Measurements from ENCODE around the gene KPNA4. TPM values are rescaled to one million over a fixed set of nuclear protein-coding genes. Genes with fewer than 3 reads are reported as not detected.

Gene KPNA4
- total and polyA plus RNA-seq, 2 donors from 2014 or later = 11.7 to 37.9 TPM

- no peak overlapping the region for H3K4me3 ChIP-seq (ENCODE audit: low read length in 3 of 3)
- H3K9me3 ChIP-seq (ENCODE audit: control insufficient read depth in 2 of 3, insufficient read depth in 1 of 3, low read length in 3 of 3) = peaks cover 0 to 3% (median 0%) of the 10 kb centered on the region in 3 donors
- H3K4me1 ChIP-seq (ENCODE audit: control insufficient read depth in 2 of 3, insufficient read depth in 2 of 3, low read depth in 1 of 3, low read length in 3 of 3) = no peaks in the 10 kb centered on the region
- intact Hi-C loops (cut with DNase I) = no loop called here
- H3K27ac ChIP-seq (ENCODE audit: low read depth in 2 of 2, low read length in 2 of 2) = no peak overlapping the region
- H3K36me3 ChIP-seq (ENCODE audit: control insufficient read depth in 2 of 3, insufficient read depth in 3 of 3, low read length in 3 of 3) = no peaks in the 10 kb centered on the region
- DNase-seq = no peak
- no peak overlapping the region for H3K9ac ChIP-seq (ENCODE audit: low read length in 3 of 3)
- H3K27me3 ChIP-seq (ENCODE audit: control insufficient read depth, insufficient read depth, low read length) = no peaks in the 10 kb centered on the region
- no peak for FAIRE-seq
- TF ChIP-seq CTCF (IDR thresholded peaks at IDR 0.05; ENCODE audit: borderline replicate concordance, extremely low read depth, insufficient read depth) = no peak
Measured at GRCh38 chr3:160473978-160474377, 91.4 kb downstream of the KPNA4 start.

DNA sequence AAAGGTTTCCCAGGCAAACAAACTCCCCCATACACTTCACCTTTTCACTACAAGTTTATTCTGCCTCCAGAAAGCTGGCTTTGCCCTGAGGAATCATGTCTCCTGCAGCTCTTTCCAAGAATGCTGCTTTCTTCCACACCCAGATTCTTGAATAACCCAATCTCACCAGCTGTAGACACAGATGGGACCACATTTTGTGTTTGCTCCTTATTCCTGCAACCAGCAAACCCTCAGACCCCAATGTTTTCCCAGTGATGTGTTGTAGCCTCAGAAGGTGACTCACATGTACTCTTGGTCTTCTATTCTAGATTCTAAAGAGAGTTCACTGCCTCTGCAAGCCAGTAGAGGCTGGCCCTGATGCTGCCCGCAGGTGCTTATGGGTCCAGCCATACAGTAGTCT lies 92.2 kb downstream of the KPNA4 start:
- H3K27ac ChIP-seq (ENCODE audit: low read depth in 2 of 2, low read length in 2 of 2) = no peak overlapping the region
- no peak for DNase-seq
- FAIRE-seq = no peak

GRCh38 chr3:160472344-160472743 lies 93.0 kb downstream of the KPNA4 start:
- Histone ChIP-seq H3K9me3 (ENCODE audit: control insufficient read depth in 2 of 3, insufficient read depth in 1 of 3, low read length in 3 of 3) (peaks cover 0 to 3% (median 0%) of the 10 kb centered on the region in 3 donors), H3K9ac (ENCODE audit: low read length in 3 of 3) (no peak overlapping the region), H3K36me3 (ENCODE audit: control insufficient read depth in 2 of 3, insufficient read depth in 3 of 3, low read length in 3 of 3) (no peaks in the 10 kb centered on the region), H3K4me3 (ENCODE audit: low read length in 3 of 3) (no peak overlapping the region), H3K4me1 (ENCODE audit: control insufficient read depth in 2 of 3, insufficient read depth in 2 of 3, low read depth in 1 of 3, low read length in 3 of 3) (no peaks in the 10 kb centered on the region), H3K27ac (ENCODE audit: low read depth in 2 of 2, low read length in 2 of 2) (no peak overlapping the region), H3K27me3 (ENCODE audit: control insufficient read depth, insufficient read depth, low read length) (no peaks in the 10 kb centered on the region)
- no peak for TF ChIP-seq CTCF (IDR thresholded peaks at IDR 0.05; ENCODE audit: borderline replicate concordance, extremely low read depth, insufficient read depth)
- DNase-seq (no peak), FAIRE-seq (no peak)
- intact Hi-C loops (cut with DNase I) = no loop called here

More for the DNA sequence above, 92.2 kb downstream of the KPNA4 start:
- TF ChIP-seq CTCF (IDR thresholded peaks at IDR 0.05; ENCODE audit: borderline replicate concordance, extremely low read depth, insufficient read depth) = no peak
- Histone ChIP-seq H3K9ac (ENCODE audit: low read length in 3 of 3) (no peak overlapping the region), H3K4me3 (ENCODE audit: low read length in 3 of 3) (no peak overlapping the region), H3K27me3 (ENCODE audit: control insufficient read depth, insufficient read depth, low read length) (no peaks in the 10 kb centered on the region), H3K9me3 (ENCODE audit: control insufficient read depth in 2 of 3, insufficient read depth in 1 of 3, low read length in 3 of 3) (peaks cover 0 to 3% (median 0%) of the 10 kb centered on the region in 3 donors), H3K4me1 (ENCODE audit: control insufficient read depth in 2 of 3, insufficient read depth in 2 of 3, low read depth in 1 of 3, low read length in 3 of 3) (no peaks in the 10 kb centered on the region), H3K36me3 (ENCODE audit: control insufficient read depth in 2 of 3, insufficient read depth in 3 of 3, low read length in 3 of 3) (no peaks in the 10 kb centered on the region)
- intact Hi-C loops (cut with DNase I) = no loop called here

DNA sequence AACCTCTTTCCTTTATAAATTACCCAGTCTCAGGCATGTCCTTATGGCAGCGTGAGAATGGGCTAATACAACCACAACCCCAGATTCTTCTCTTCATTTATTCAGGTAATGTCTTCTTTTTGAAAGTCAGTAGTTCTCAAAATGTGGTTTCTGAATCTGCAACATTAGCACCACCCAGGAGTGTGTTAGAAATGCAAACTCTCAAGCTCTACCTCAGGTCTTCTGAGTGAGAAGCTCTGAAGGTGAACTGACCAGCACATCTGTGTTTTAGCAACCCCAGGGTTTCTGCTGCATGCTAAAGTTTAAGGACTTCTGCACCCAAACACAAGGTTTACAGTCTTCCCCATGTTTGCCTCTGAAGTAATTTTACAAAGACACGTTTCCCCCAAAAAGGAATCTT lies 93.5 kb downstream of the KPNA4 start:
- no peak for FAIRE-seq
- Histone ChIP-seq H3K4me1 (ENCODE audit: control insufficient read depth in 2 of 3, insufficient read depth in 2 of 3, low read depth in 1 of 3, low read length in 3 of 3) (no peaks in the 10 kb centered on the region), H3K27ac (ENCODE audit: low read depth in 2 of 2, low read length in 2 of 2) (no peak overlapping the region), H3K36me3 (ENCODE audit: control insufficient read depth in 2 of 3, insufficient read depth in 3 of 3, low read length in 3 of 3) (no peaks in the 10 kb centered on the region), H3K27me3 (ENCODE audit: control insufficient read depth, insufficient read depth, low read length) (no peaks in the 10 kb centered on the region), H3K4me3 (ENCODE audit: low read length in 3 of 3) (no peak overlapping the region), H3K9me3 (ENCODE audit: control insufficient read depth in 2 of 3, insufficient read depth in 1 of 3, low read length in 3 of 3) (peaks cover 0 to 3% (median 0%) of the 10 kb centered on the region in 3 donors), H3K9ac (ENCODE audit: low read length in 3 of 3) (no peak overlapping the region)
- TF ChIP-seq CTCF (IDR thresholded peaks at IDR 0.05; ENCODE audit: borderline replicate concordance, extremely low read depth, insufficient read depth) = no peak
- intact Hi-C loops (cut with DNase I) = no loop called here
- no peak for DNase-seq

Data from kidney (tissue), 14 donors.